ENCODE measurements around the gene SRRD. TPM values are rescaled to one million over a fixed set of nuclear protein-coding genes. Genes with fewer than 3 reads are reported as not detected.

SRRD gene
- total and polyA plus RNA-seq, 7 donors = 25.4 to 51.2 (median 36.1) TPM

DNA sequence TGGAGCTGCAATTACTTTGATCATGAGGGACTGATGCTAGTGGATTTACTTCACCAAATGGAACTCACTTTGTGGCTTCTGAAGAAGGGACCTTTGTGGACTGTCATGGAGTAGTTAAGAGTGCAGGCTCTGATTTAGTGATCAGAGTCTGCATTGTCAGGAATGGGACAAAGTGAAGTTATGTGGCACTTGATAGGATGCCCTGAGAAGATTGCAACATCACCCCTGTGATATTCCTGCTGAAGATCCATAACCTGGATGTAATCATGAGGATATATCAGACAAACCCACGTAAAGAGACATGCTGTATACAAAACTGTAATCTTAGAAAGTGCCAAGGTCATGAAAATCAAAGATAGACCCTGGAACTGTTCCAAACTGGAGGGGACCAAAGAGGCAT, 30.2 kb downstream of the SRRD start:
- peaks cover 11 to 21% of the 10 kb centered on the region in 2 donors for H3K36me3 ChIP-seq (ENCODE audit: insufficient read depth in 1 of 2, low read depth in 1 of 2)
- no peaks in the 10 kb centered on the region for H3K9me3 ChIP-seq
- peak overlapping the region; percentile 85 for H3K27ac ChIP-seq
- peaks cover 25% of the 10 kb centered on the region for H3K4me1 ChIP-seq
- no peaks in the 10 kb centered on the region for H3K27me3 ChIP-seq (ENCODE audit: insufficient read depth in 3 of 3, low read length in 2 of 3)
- intact Hi-C loops (cut with DNase I) = loop anchor here (5.0 kb wide), 1 partner anchor 73 kb away; no protein-coding TSS in a partner anchor
- DNase-seq (no peak), ATAC-seq (no peak)
- H3K4me3 ChIP-seq = no peak overlapping the region
- TF ChIP-seq, protein P1, sequence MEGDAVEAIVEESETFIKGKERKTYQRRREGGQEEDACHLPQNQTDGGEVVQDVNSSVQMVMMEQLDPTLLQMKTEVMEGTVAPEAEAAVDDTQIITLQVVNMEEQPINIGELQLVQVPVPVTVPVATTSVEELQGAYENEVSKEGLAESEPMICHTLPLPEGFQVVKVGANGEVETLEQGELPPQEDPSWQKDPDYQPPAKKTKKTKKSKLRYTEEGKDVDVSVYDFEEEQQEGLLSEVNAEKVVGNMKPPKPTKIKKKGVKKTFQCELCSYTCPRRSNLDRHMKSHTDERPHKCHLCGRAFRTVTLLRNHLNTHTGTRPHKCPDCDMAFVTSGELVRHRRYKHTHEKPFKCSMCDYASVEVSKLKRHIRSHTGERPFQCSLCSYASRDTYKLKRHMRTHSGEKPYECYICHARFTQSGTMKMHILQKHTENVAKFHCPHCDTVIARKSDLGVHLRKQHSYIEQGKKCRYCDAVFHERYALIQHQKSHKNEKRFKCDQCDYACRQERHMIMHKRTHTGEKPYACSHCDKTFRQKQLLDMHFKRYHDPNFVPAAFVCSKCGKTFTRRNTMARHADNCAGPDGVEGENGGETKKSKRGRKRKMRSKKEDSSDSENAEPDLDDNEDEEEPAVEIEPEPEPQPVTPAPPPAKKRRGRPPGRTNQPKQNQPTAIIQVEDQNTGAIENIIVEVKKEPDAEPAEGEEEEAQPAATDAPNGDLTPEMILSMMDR (IDR thresholded peaks at IDR 0.05) = no peak
- 31 to 69% (median 37%) methylated on average over 1 of the region's 1 CpG for WGBS, 3 donors

DNA sequence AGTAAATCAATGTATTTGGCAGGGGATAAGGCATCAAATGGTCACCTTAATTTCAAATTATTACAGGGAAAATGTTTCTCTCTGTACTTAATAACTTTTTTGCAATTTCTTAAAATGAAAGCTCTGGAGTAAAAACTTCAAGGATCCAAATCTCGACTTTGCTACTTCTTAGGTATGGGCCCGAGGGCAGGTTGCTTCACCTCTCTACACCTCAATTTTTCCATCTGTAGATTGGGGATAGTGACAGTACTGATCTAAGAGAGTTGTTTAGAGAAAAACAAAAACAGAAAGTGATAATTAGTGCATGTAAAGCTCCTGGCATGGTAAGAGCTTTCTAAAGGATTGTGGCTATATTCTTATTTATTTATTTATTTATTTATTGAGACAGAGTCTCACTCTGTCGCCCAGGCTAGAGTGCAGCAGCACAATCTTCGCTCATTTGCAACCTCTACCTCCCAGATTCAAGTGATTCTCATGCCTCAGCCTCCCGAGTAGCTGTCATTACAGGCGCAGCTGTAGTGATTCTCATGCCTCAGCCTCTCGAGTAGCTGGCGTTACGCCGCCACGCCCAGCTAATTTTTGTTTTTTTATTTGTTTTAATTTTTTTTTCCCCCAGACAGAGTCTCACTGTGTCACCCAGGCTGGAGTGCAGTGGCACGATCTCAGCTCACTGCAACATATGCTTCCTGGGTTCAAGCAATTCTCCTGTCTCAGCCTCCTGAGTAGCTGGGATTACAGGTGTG, 30.9 kb downstream of the SRRD start:
- Histone ChIP-seq H3K27ac (no peak overlapping the region), H3K4me1 (peaks cover 25% of the 10 kb centered on the region), H3K4me3 (no peak overlapping the region), H3K36me3 (ENCODE audit: insufficient read depth in 1 of 2, low read depth in 1 of 2) (peaks cover 6 to 13% of the 10 kb centered on the region in 2 donors), H3K9me3 (no peaks in the 10 kb centered on the region), H3K27me3 (ENCODE audit: insufficient read depth in 3 of 3, low read length in 2 of 3) (no peaks in the 10 kb centered on the region)
- TF ChIP-seq, protein P1 (IDR thresholded peaks at IDR 0.05) = no peak
- 91 to 95% (median 95%) methylated on average over 12 of the region's 12 CpGs for WGBS, 3 donors
- DNase-seq (no peak), ATAC-seq (no peak)
- intact Hi-C loops (cut with DNase I) = loop anchor here (5.0 kb wide), 1 partner anchor 73 kb away; no protein-coding TSS in a partner anchor

DNA sequence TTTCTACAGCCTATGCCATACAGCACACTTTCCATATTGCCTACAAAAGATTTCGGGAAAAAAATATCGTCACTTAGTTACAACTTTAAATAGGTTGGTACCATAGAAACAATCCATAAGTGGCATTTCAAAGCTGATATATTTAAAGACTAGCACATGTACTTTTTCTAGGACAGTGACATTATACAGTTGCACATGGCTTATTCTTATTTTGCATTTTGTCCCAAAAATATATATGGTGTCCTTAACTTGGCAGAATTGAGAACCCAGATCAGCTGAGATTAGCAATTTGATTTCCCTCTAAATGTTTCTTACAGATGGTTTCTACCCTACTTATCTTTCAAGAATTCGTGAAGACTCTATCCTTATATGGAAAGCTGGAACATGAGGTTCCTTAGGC, 32.3 kb downstream of the SRRD start:
- TF ChIP-seq, protein P1 (IDR thresholded peaks at IDR 0.05) = no peak
- no peaks in the 10 kb centered on the region for H3K9me3 ChIP-seq
- ATAC-seq (no peak), DNase-seq (no peak)
- no peak overlapping the region for H3K27ac ChIP-seq
- H3K36me3 ChIP-seq (ENCODE audit: insufficient read depth in 1 of 2, low read depth in 1 of 2) = no peaks in the 10 kb centered on the region
- 78 to 84% (median 83%) methylated on average over 3 of the region's 3 CpGs for WGBS, 3 donors
- H3K4me1 ChIP-seq = peaks cover 19% of the 10 kb centered on the region
- intact Hi-C loops (cut with DNase I) = no loop called here
- H3K27me3 ChIP-seq (ENCODE audit: insufficient read depth in 3 of 3, low read length in 2 of 3) = no peaks in the 10 kb centered on the region
- H3K4me3 ChIP-seq = no peak overlapping the region

DNA sequence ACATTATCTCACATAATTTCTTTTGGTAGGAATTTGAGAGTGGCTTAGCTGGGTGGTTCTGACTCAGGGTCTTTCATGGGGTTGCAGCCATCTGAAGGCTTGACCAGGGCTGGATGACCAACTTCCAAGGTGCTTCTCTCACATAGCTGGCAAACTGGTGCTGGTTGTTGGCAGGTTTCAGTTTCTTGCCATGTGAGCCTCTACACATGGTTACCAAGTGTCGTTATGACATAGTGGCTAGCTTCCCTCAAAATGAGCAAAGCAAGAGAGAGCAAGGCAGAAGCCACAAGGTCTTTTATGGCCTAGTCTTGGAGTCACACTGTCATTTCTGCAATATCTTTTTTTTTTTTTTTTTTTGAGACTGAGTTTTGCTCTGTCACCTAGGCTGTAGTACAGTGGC, 32.8 kb downstream of the SRRD start:
- Histone ChIP-seq H3K36me3 (ENCODE audit: insufficient read depth in 1 of 2, low read depth in 1 of 2) (no peaks in the 10 kb centered on the region), H3K4me3 (no peak overlapping the region), H3K27me3 (ENCODE audit: insufficient read depth in 3 of 3, low read length in 2 of 3) (no peaks in the 10 kb centered on the region), H3K9me3 (no peaks in the 10 kb centered on the region), H3K4me1 (peaks cover 13% of the 10 kb centered on the region), H3K27ac (peak overlapping the region; percentile 9)
- TF ChIP-seq, protein P1 (IDR thresholded peaks at IDR 0.05) = no peak
- WGBS, 3 donors = 22 to 63% (median 45%) methylated on average over 1 of the region's 1 CpG
- DNase-seq (no peak), ATAC-seq (no peak)
- intact Hi-C loops (cut with DNase I) = no loop called here

Data from psoas muscle (tissue), 8 donors.